Naive B cell (primary cell): ENCODE results near the gene GJD3. TPM values are rescaled to one million over a fixed set of nuclear protein-coding genes. Genes with fewer than 3 reads are reported as not detected.

ENCODE experiments used
- ATAC-seq, 2 donors: fragments of 150-1000 bp; cut with Tn5 transposase; 2 replicates each; pipeline ENCODE4 v1.10.0; 2021; ENCODE audit warnings: low read depth in 2 of 2, mild to moderate bottlenecking in 2 of 2, moderate library complexity in 2 of 2
- DNase-seq: peaks from one replicate; pipeline ENCODE4 v3.0.0; 2022
- H3K27ac Mint-ChIP-seq, 6 donors: one replicate each; pipeline ENCODE4 v1.8.0; 2020 to 2022; ENCODE audit warnings: mild to moderate bottlenecking in 6 of 6, mixed read lengths in 6 of 6, moderate library complexity in 5 of 6, inconsistent platforms in 2 of 6
- H3K27me3 Mint-ChIP-seq, 3 donors: one replicate each; pipeline ENCODE4 v1.8.0; 2021 to 2022; ENCODE audit warnings: mixed read lengths in 3 of 3, mild to moderate bottlenecking in 1 of 3
- H3K36me3 Mint-ChIP-seq, 2 donors: one replicate each; pipeline ENCODE4 v1.8.0; 2020 to 2022; ENCODE audit warnings: mixed read lengths in 2 of 2, inconsistent platforms in 1 of 2, mild to moderate bottlenecking in 1 of 2
- H3K4me1 Mint-ChIP-seq, 3 donors: one replicate each; pipeline ENCODE4 v1.8.0; 2020 to 2022; ENCODE audit warnings: mixed read lengths in 3 of 3, inconsistent platforms in 1 of 3, mild to moderate bottlenecking in 1 of 3, moderate library complexity in 1 of 3
- H3K4me3 Mint-ChIP-seq, 8 donors: one replicate each; pipeline ENCODE4 v1.8.0; 2020 to 2022; ENCODE audit warnings: mild to moderate bottlenecking in 8 of 8, mixed read lengths in 8 of 8, moderate library complexity in 8 of 8, inconsistent platforms in 2 of 8
- H3K9me3 Mint-ChIP-seq, 7 donors: one replicate each; pipeline ENCODE4 v1.8.0; 2020 to 2022; ENCODE audit warnings: mixed read lengths in 7 of 7, mild to moderate bottlenecking in 5 of 7, inconsistent platforms in 2 of 7, moderate library complexity in 1 of 7
- polyA plus RNA-seq, 6 donors: library from polyadenylated mRNA; unstranded; fragments of 300-500 nt; fragmentation: Illumina TruSeq; gene quantifications; one replicate each; pipeline ENCODE4 v1.2.3, GENCODE V29; 2021; ENCODE audit warnings: low read depth in 6 of 6

GJD3 gene
- polyA plus RNA-seq, 6 donors from 2014 or later: 0.44 to 0.98 TPM; not detected in 4

GRCh38 chr17:40354221-40355122 is 10.1 kb downstream of the GJD3 start:
- H3K4me1 Mint-ChIP-seq: peaks cover 27 to 51% (median 49%) of the 10 kb centered on the region in 3 donors
- peak overlapping the region in 1 of 8 donors; percentile 20 for H3K4me3 Mint-ChIP-seq
- H3K27ac Mint-ChIP-seq: peak overlapping the region in 4 of 6 donors; percentile 30 to 83 (median 62)
- DNase-seq (no peak), ATAC-seq (no peak)
- no peaks in the 10 kb centered on the region for H3K9me3 Mint-ChIP-seq
- H3K36me3 Mint-ChIP-seq: peaks cover 0 to 13% of the 10 kb centered on the region in 2 donors
- H3K27me3 Mint-ChIP-seq: no peaks in the 10 kb centered on the region

GRCh38 chr17:40352779-40353394 is 11.7 kb downstream of the GJD3 start:
- Mint-ChIP-seq H3K36me3 (peaks cover 0 to 19% of the 10 kb centered on the region in 2 donors), H3K9me3 (no peaks in the 10 kb centered on the region), H3K27me3 (no peaks in the 10 kb centered on the region), H3K4me3 (peak overlapping the region in 3 of 8 donors; percentile 6 to 69 (median 66)), H3K27ac (peak overlapping the region in 5 of 6 donors; percentile 70 to 99 (median 88)), H3K4me1 (peaks cover 41 to 56% (median 50%) of the 10 kb centered on the region in 3 donors)
- DNase-seq: no peak
- ATAC-seq: peak; percentile 31 to 40

GRCh38 chr17:40352237-40352778 is 12.2 kb downstream of the GJD3 start:
- Mint-ChIP-seq H3K4me1 (peaks cover 46 to 62% (median 56%) of the 10 kb centered on the region in 3 donors), H3K27ac (peak overlapping the region; percentile 70 to 99 (median 86)), H3K27me3 (no peaks in the 10 kb centered on the region), H3K9me3 (no peaks in the 10 kb centered on the region), H3K36me3 (peaks cover 0 to 19% of the 10 kb centered on the region in 2 donors), H3K4me3 (peak overlapping the region in 2 of 8 donors; percentile 66 to 69)
- no peak for ATAC-seq
- DNase-seq: no peak

- ATAC-seq: peak; percentile 31 to 47
- Mint-ChIP-seq H3K27ac (peak overlapping the region; percentile 59 to 99 (median 86)), H3K4me1 (peaks cover 53 to 69% (median 63%) of the 10 kb centered on the region in 3 donors), H3K4me3 (peak overlapping the region in 4 of 8 donors; percentile 10 to 49 (median 22)), H3K27me3 (no peaks in the 10 kb centered on the region), H3K36me3 (peaks cover 0 to 19% of the 10 kb centered on the region in 2 donors), H3K9me3 (no peaks in the 10 kb centered on the region)
- DNase-seq: peak; percentile 39
These were observed 12.9 kb downstream of the GJD3 start for GRCh38 chr17:40351359-40352236.

GRCh38 chr17:40350689-40351358 is 13.7 kb downstream of the GJD3 start:
- H3K27me3 Mint-ChIP-seq: no peaks in the 10 kb centered on the region
- ATAC-seq (no peak), DNase-seq (no peak)
- peaks cover 61 to 77% (median 71%) of the 10 kb centered on the region in 3 donors for H3K4me1 Mint-ChIP-seq
- peak overlapping the region in 4 of 6 donors; percentile 52 to 99 (median 66) for H3K27ac Mint-ChIP-seq
- peaks cover 0 to 19% of the 10 kb centered on the region in 2 donors for H3K36me3 Mint-ChIP-seq
- no peaks in the 10 kb centered on the region for H3K9me3 Mint-ChIP-seq
- H3K4me3 Mint-ChIP-seq: no peak overlapping the region

GRCh38 chr17:40349895-40350688 is 14.4 kb downstream of the GJD3 start:
- H3K9me3 Mint-ChIP-seq: no peaks in the 10 kb centered on the region
- ATAC-seq: no peak
- DNase-seq: no peak
- no peaks in the 10 kb centered on the region for H3K27me3 Mint-ChIP-seq
- H3K27ac Mint-ChIP-seq: peak overlapping the region in 4 of 6 donors; percentile 47 to 99 (median 80)
- peaks cover 69 to 80% (median 71%) of the 10 kb centered on the region in 3 donors for H3K4me1 Mint-ChIP-seq
- peak overlapping the region in 1 of 8 donors; percentile 16 for H3K4me3 Mint-ChIP-seq
- peaks cover 0 to 19% of the 10 kb centered on the region in 2 donors for H3K36me3 Mint-ChIP-seq

- peak overlapping the region in 3 of 6 donors; percentile 39 to 99 (median 86) for H3K27ac Mint-ChIP-seq
- H3K27me3 Mint-ChIP-seq: no peaks in the 10 kb centered on the region
- no peak for DNase-seq
- H3K4me3 Mint-ChIP-seq: no peak overlapping the region
- peaks cover 0 to 19% of the 10 kb centered on the region in 2 donors for H3K36me3 Mint-ChIP-seq
- H3K9me3 Mint-ChIP-seq: no peaks in the 10 kb centered on the region
- ATAC-seq: no peak
- peaks cover 74 to 81% (median 75%) of the 10 kb centered on the region in 3 donors for H3K4me1 Mint-ChIP-seq
These were observed 15.1 kb downstream of the GJD3 start for GRCh38 chr17:40349477-40349894.

- Mint-ChIP-seq H3K4me1 (peaks cover 79 to 88% (median 80%) of the 10 kb centered on the region in 3 donors), H3K27me3 (no peaks in the 10 kb centered on the region), H3K4me3 (peak overlapping the region in 2 of 8 donors; percentile 8 to 55), H3K36me3 (peaks cover 0 to 19% of the 10 kb centered on the region in 2 donors), H3K27ac (peak overlapping the region in 3 of 6 donors; percentile 11 to 99 (median 86)), H3K9me3 (no peaks in the 10 kb centered on the region)
- no peak for ATAC-seq
- DNase-seq: no peak
These were observed 15.7 kb downstream of the GJD3 start for GRCh38 chr17:40348562-40349476.

- DNase-seq: no peak
- H3K36me3 Mint-ChIP-seq: peaks cover 0 to 19% of the 10 kb centered on the region in 2 donors
- no peak for ATAC-seq
- H3K27me3 Mint-ChIP-seq: no peaks in the 10 kb centered on the region
- H3K4me1 Mint-ChIP-seq: peaks cover 84 to 94% (median 85%) of the 10 kb centered on the region in 3 donors
- H3K9me3 Mint-ChIP-seq: no peaks in the 10 kb centered on the region
- peak overlapping the region in 5 of 6 donors; percentile 9 to 99 (median 78) for H3K27ac Mint-ChIP-seq
- H3K4me3 Mint-ChIP-seq: peak overlapping the region in 5 of 8 donors; percentile 44 to 92 (median 77)
These were observed 16.4 kb downstream of the GJD3 start for GRCh38 chr17:40348136-40348504.

- no peak for ATAC-seq
- no peaks in the 10 kb centered on the region for H3K9me3 Mint-ChIP-seq
- H3K36me3 Mint-ChIP-seq: peaks cover 0 to 13% of the 10 kb centered on the region in 2 donors
- peak overlapping the region in 7 of 8 donors; percentile 26 to 92 (median 75) for H3K4me3 Mint-ChIP-seq
- peak overlapping the region in 5 of 6 donors; percentile 65 to 99 (median 78) for H3K27ac Mint-ChIP-seq
- DNase-seq: no peak
- peaks cover 83 to 94% (median 85%) of the 10 kb centered on the region in 3 donors for H3K4me1 Mint-ChIP-seq
- H3K27me3 Mint-ChIP-seq: no peaks in the 10 kb centered on the region
These were observed 17.0 kb downstream of the GJD3 start for GRCh38 chr17:40347319-40348135.
